GM12874 (cell line): Measurements from ENCODE around the gene RFX1.

ENCODE experiments used
- CTCF ChIP-seq: IDR thresholded peaks from 2 replicates; pipeline ENCODE4 v1.5.1; 2011; ENCODE audit warnings: low read depth, mild to moderate bottlenecking, control low read depth, low read length, moderate library complexity; ENCODE audit not compliant: insufficient read depth

The RFX1 gene

GRCh38 chr19:14021474-14021873, 15.4 kb upstream of the RFX1 start:
- TF ChIP-seq CTCF = no peak

GRCh38 chr19:14019100-14019499, 13.0 kb upstream of the RFX1 start:
- TF ChIP-seq CTCF = no peak

DNA sequence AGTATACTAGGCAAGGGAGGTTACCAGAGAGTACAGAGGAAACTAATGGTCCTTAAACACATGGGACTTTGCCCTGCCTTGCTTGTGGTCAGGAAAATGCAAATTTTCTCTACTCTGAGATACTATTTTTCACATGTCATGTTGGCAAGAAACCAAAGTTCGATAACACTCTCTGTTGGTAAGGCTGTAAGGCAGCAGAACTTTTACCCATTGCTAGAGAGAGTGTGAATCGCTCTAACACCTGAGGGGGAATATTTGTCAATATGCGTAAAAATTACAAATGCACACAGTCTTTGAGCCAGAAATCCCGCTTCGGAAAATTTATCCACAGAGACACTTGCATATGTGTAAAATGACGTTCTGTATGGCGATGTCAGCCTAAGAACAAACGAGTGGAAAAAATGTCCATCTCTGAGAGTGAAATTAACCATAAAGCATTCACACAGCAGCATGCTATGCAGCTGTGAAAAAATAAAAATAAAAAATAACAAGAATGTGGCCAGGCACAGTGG, 9.5 kb upstream of the RFX1 start:
- no peak for TF ChIP-seq CTCF

- TF ChIP-seq CTCF = no peak
Measured at GRCh38 chr19:14012378-14012915, 6.3 kb upstream of the RFX1 start.

- TF ChIP-seq CTCF = no peak
Measured at GRCh38 chr19:14006766-14007562, 844 bp upstream of the RFX1 start.

DNA sequence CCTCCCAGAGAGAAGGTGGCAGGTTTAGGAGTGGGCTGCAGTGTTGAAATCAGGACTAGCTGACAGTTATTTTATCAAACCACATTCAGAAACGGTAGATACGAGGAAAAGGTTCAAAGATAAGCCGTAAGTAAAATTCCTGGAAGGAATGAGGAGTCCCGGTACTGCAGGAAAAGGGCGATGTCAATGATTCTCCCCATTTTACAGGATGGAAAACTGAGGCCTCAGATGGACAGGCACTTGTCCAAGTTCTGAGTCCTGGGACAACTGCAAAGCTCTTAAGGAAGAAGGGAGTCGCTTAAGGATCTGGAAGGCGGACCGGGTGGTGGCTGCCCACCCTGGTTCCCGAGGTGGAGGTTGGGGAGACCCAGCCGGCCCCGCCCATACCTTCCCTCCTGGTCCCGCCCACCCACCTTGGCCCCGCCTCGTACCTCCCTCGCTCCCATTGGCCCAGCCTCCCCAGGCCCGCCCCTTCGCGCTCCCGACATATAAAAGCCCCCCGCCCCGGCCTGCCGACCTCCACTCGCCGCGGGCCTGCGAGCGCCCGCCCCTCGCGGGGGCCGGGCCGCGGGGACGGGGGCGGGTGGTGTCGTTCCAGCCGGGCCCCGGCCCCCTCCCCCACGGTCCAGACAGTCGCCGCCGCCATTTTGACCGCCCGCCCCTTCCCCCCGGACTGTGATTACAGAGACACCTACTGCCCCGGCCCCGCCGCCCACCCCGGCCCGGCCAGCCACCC, 603 bp downstream of the RFX1 start:
- TF ChIP-seq CTCF = no peak

DNA sequence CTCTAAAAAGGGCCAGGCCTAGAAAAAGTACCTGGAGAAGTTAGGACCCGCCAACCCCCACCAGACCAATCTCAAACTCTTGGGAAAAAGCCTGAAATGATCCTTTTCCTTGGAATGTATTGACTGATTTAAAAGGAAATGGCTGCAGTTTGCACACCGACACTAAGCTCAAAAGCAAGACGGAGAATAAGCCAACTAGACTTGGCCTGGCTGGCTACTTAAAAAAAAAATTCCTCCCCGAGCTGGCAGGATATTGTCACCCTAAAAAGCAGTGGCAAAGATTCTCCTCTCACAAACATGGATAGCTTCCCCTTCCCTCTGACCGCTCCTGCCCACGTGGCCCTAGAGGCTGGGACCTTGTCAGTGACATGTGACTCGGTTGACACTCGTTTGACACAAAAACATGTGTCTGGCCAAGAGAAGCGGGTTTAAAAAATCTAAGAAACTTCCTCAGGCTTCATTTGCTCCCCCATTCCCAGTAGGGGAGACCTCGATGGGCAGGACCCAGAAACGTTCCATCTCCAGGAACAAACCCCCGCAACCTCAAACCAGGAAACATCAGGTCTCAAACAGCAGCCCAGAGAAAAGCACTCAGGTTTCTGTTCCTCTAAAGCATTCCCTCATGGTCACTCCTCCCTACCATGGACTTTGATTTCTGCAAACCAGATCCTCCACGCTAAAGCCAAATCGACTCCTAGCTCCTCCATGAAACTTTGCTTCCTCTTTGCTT, 1.3 kb downstream of the RFX1 start:
- TF ChIP-seq CTCF = no peak
